IMR-90 (cell line): Measurements from ENCODE around the gene TTC23L.

Source experiments
- MAFK ChIP-seq: IDR thresholded peaks from 2 replicates; pipeline ENCODE4 v1.6.1; 2012; ENCODE audit warnings: low read depth, low read length, improper control_type of control experiment
- POLR2A ChIP-seq: IDR thresholded peaks from 2 replicates; pipeline ENCODE4 v1.6.1; 2012; ENCODE audit warnings: mild to moderate bottlenecking, low read depth, low read length
- TF ChIP-seq, protein P1 (sequence below): conservative IDR thresholded peaks from 2 replicates; pipeline ENCODE4 v1.5.1; 2012; ENCODE audit warnings: mild to moderate bottlenecking, low read depth, low read length, improper control_type of control experiment

DNA sequence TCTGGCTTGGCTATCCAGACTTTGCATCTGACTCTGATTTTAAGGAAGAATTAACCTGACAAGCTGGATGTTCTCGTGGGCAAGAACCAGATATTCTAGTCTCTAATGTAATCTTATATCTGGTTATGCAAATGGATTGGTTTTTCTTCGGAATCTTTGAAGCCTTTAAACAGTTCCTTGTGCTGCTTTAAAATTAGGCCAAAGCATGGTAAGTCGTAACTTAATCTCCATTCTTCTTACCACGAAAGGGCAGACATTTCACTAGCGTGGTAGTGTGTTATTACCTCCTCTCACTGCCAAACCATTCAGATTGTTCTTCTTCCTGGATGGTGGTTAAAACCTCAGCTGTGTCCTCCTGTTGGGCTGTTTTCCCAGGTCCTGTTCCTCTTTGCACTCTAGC is 34.1 kb upstream of the TTC23L start:
- TF ChIP-seq, protein P1, sequence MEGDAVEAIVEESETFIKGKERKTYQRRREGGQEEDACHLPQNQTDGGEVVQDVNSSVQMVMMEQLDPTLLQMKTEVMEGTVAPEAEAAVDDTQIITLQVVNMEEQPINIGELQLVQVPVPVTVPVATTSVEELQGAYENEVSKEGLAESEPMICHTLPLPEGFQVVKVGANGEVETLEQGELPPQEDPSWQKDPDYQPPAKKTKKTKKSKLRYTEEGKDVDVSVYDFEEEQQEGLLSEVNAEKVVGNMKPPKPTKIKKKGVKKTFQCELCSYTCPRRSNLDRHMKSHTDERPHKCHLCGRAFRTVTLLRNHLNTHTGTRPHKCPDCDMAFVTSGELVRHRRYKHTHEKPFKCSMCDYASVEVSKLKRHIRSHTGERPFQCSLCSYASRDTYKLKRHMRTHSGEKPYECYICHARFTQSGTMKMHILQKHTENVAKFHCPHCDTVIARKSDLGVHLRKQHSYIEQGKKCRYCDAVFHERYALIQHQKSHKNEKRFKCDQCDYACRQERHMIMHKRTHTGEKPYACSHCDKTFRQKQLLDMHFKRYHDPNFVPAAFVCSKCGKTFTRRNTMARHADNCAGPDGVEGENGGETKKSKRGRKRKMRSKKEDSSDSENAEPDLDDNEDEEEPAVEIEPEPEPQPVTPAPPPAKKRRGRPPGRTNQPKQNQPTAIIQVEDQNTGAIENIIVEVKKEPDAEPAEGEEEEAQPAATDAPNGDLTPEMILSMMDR, result no peak
- TF ChIP-seq POLR2A (no peak), MAFK (no peak)
